Activated CD8-positive, alpha-beta T cell treated with anti-CD3 and anti-CD28 coated beads for 36 hours (primary cell): ENCODE data around the gene ZSCAN2. TPM values are rescaled to one million over a fixed set of nuclear protein-coding genes. Genes with fewer than 3 reads are reported as not detected.

ENCODE experiments used
- ATAC-seq: fragments of 200-7000 bp; cut with Tn5 transposase; one replicate; pipeline ENCODE4 v1.10.0; 2021; ENCODE audit warnings: mild to moderate bottlenecking, moderate library complexity
- CTCF ChIA-PET: fragments of 350-600 bp; sonication (Branson Sonifier 250); formaldehyde crosslinking; loops from one replicate; lab custom pipeline; 2021; ENCODE audit warnings: antibody characterized with exemption; lab: Charles Lee
- POLR2A ChIA-PET: fragments of 350-600 bp; sonication (Branson Sonifier 250); formaldehyde crosslinking; loops from one replicate; lab custom pipeline; 2021; ENCODE audit warnings: antibody characterized with exemption; lab: Charles Lee
- DNase-seq: peaks from one replicate; pipeline ENCODE4 v3.0.0-alpha.2; 2020
- H3K27ac Mint-ChIP-seq: one replicate; pipeline ENCODE4 v1.8.0; 2021; ENCODE audit warnings: mild to moderate bottlenecking, mixed read lengths
- H3K27me3 Mint-ChIP-seq: one replicate; pipeline ENCODE4 v1.8.0; 2021; ENCODE audit warnings: mixed read lengths
- H3K36me3 Mint-ChIP-seq: one replicate; pipeline ENCODE4 v1.8.0; 2021; ENCODE audit warnings: low read depth, mixed read lengths
- H3K4me1 Mint-ChIP-seq: one replicate; pipeline ENCODE4 v1.8.0; 2021; ENCODE audit warnings: low read depth, mixed read lengths
- H3K4me3 Mint-ChIP-seq: one replicate; pipeline ENCODE4 v1.8.0; 2021; ENCODE audit warnings: mild to moderate bottlenecking, moderate library complexity, mixed read lengths
- H3K9me3 Mint-ChIP-seq: one replicate; pipeline ENCODE4 v1.8.0; 2021; ENCODE audit warnings: mixed read lengths
- CTCF ChIP-seq: fragments of 200-600 bp; IDR thresholded peaks from one replicate; pipeline ENCODE4 v1.8.0; 2022; ENCODE audit warnings: antibody characterized with exemption, mild to moderate bottlenecking
- intact Hi-C: fragments of 100-400 bp; cut with micrococcal nuclease; formaldehyde crosslinking; loops from one replicate; pipeline ENCODE4 v1.10.0; 2022
- total RNA-seq, 2 experiments: library from RNA; stranded (reverse); gene quantifications; one replicate each; pipeline ENCODE4 v1.2.3, GENCODE V29; 2021

The ZSCAN2 gene
- total RNA-seq, 2 experiments from 2014 or later = 6.6 to 7.6 TPM

- DNase-seq = no peak
- POLR2A ChIA-PET = interaction anchor here (1.8 kb wide), 1 partner anchor 15 kb away, joined by 4 read pairs; no protein-coding TSS in a partner anchor
- TF ChIP-seq CTCF = no peak
- CTCF ChIA-PET = interaction anchor here (1.1 to 5.5 kb wide), 6 partner anchors 10 to 342 kb away, joined by 3 to 44 read pairs (median 8); partner anchors contain the start of gene WDR73
- Mint-ChIP-seq H3K36me3 (no peaks in the 10 kb centered on the region), H3K27ac (no peak overlapping the region), H3K4me1 (peaks cover 11% of the 10 kb centered on the region), H3K27me3 (peaks cover 4% of the 10 kb centered on the region), H3K4me3 (no peak overlapping the region), H3K9me3 (peaks cover 3% of the 10 kb centered on the region)
- no peak for ATAC-seq
- intact Hi-C loops = loop anchor here (5.0 to 10.0 kb wide), 2 partner anchors 48 to 296 kb away; partner anchors contain the start of gene SLC28A1
Observed at GRCh38 chr15:84586696-84587095, 14.1 kb upstream of the ZSCAN2 start.

DNA sequence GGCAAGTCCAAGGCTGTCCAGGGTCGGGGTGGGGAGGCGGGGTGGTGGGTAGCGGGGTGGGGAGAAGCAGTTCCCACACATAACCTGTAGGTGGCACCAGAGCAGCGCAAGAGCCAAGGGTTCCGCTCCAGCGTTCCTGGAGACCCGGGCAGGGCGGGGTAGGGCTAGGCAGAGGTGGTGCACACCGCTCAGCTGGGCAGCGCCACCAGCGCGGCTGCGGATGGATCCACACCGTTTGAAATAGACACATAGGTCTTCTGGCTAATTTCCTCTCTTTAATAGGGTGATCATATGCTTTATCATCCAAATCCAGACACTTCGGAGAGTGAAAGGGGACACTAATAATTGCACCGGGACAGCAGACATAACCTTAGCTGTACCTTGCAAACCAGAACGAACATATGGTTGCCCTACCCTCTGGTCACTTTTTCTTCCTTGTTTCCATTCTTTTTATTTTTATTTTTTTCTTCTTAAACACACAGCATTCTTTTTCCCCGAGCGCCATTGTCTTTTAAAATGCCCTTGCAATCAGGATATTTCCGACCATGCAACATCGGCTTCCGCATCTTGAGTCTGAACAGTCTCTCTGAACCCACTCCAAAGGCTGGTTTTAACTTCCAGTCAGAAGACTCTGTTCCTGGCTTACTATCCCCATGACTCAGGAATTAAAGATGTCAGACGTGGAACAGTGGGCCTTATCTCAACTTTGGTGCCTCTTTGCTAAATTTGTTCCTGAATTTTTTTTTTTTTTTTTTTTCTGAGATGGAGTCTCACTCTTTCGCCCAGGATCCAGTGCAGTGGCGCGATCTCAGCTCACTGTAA is 12.5 kb upstream of the ZSCAN2 start:
- POLR2A ChIA-PET = interaction anchor here (1.0 kb wide), 2 partner anchors 13 to 65 kb away, joined by 3 read pairs; no protein-coding TSS in a partner anchor
- H3K36me3 Mint-ChIP-seq = no peaks in the 10 kb centered on the region
- TF ChIP-seq CTCF = peak; percentile 83
- peak; percentile 100 for ATAC-seq
- DNase-seq = peak; percentile 92
- H3K4me1 Mint-ChIP-seq = peaks cover 3% of the 10 kb centered on the region
- intact Hi-C loops = loop anchor here (1.0 to 10.0 kb wide), 3 partner anchors 47 to 340 kb away; partner anchors contain the start of gene SLC28A1
- H3K9me3 Mint-ChIP-seq = no peaks in the 10 kb centered on the region
- no peak overlapping the region for H3K27ac Mint-ChIP-seq
- peaks cover 4% of the 10 kb centered on the region for H3K27me3 Mint-ChIP-seq
- H3K4me3 Mint-ChIP-seq = peak overlapping the region; percentile 46
- CTCF ChIA-PET = interaction anchor here (0.6 to 5.5 kb wide), 35 partner anchors 9 to 581 kb away, joined by 3 to 44 read pairs (median 5); partner anchors contain the start of genes NMB and WDR73

- DNase-seq = no peak
- no peaks in the 10 kb centered on the region for H3K36me3 Mint-ChIP-seq
- peaks cover 1% of the 10 kb centered on the region for H3K27me3 Mint-ChIP-seq
- no peak for ATAC-seq
- ChIA-PET POLR2A (interaction anchor here (1.4 kb wide), 1 partner anchor 11 kb away, joined by 3 read pairs; no protein-coding TSS in a partner anchor), CTCF (interaction anchor here (1.0 to 3.4 kb wide), 7 partner anchors 8 to 338 kb away, joined by 3 to 20 read pairs (median 3); partner anchors contain the start of gene ZSCAN2)
- no peak overlapping the region for H3K27ac Mint-ChIP-seq
- H3K4me1 Mint-ChIP-seq = peaks cover 10% of the 10 kb centered on the region
- no peaks in the 10 kb centered on the region for H3K9me3 Mint-ChIP-seq
- H3K4me3 Mint-ChIP-seq = no peak overlapping the region
- TF ChIP-seq CTCF = no peak
- intact Hi-C loops = no loop called here
Observed at GRCh38 chr15:84590406-84590805, 10.4 kb upstream of the ZSCAN2 start.

DNA sequence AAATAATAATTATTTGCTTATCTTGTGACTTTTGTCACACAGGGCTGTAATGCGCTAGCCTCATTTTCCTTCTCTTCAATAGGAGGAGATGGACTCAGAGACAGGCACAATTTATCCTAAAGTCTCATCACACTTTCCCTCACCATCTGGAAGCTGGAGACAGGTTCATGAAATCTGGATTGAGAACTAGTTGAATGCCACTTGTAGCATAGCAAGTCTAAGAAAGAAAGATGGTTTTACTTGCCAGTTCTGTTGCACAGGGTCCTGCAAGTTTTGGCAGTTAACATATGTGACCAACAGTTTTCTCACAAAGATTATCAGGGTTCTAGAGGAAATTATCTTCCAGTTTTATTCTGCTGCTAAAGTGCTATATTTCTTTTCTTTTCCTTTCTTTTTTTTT is 9.0 kb upstream of the ZSCAN2 start:
- Mint-ChIP-seq H3K27ac (no peak overlapping the region), H3K9me3 (no peaks in the 10 kb centered on the region), H3K4me1 (peaks cover 10% of the 10 kb centered on the region), H3K36me3 (no peaks in the 10 kb centered on the region), H3K27me3 (peaks cover 1% of the 10 kb centered on the region), H3K4me3 (no peak overlapping the region)
- POLR2A ChIA-PET = interaction anchor here (0.5 kb wide), 1 partner anchor 998 kb away, joined by 3 read pairs; no protein-coding TSS in a partner anchor
- CTCF ChIA-PET = interaction anchor here (1.3 to 1.5 kb wide), 2 partner anchors 335 to 337 kb away, joined by 3 to 7 read pairs; no protein-coding TSS in a partner anchor
- ATAC-seq (no peak), DNase-seq (no peak)
- intact Hi-C loops = no loop called here
- TF ChIP-seq CTCF = no peak
